HG02973 (cell line): ENCODE data around the gene FAM81A.
"Not testable (repeated sequence)": the region's sequence is repeated elsewhere in the genome, so short reads cannot be mapped to it uniquely, and the experiment has no call there.

Experiments used
- ATAC-seq: cut with Tn5 transposase; IDR thresholded peaks from one replicate; pipeline ENCODE4 v1.9.1; 2021; ENCODE audit warnings: moderate library complexity; ENCODE audit not compliant: unreplicated experiment

The FAM81A gene

GRCh38 chr15:59424616-59425015 is 13.4 kb upstream of the FAM81A start:
- no peak for ATAC-seq

- ATAC-seq = not testable (repeated sequence)
These were observed 9.1 kb upstream of the FAM81A start for GRCh38 chr15:59428898-59429297.

- ATAC-seq = no peak
These were observed 5.6 kb upstream of the FAM81A start for GRCh38 chr15:59432389-59432788.

- ATAC-seq = no peak
These were observed 3.5 kb upstream of the FAM81A start for GRCh38 chr15:59434481-59434880.

- no peak for ATAC-seq
These were observed 1.2 kb upstream of the FAM81A start for GRCh38 chr15:59436774-59437141.

- no peak for ATAC-seq
These were observed 707 bp upstream of the FAM81A start for GRCh38 chr15:59437142-59437816.

- no peak for ATAC-seq
These were observed 772 bp downstream of the FAM81A start for GRCh38 chr15:59438625-59439290.

- no peak for ATAC-seq
These were observed 1.6 kb downstream of the FAM81A start for GRCh38 chr15:59439576-59439975.

- ATAC-seq = no peak
These were observed 5.5 kb downstream of the FAM81A start for GRCh38 chr15:59443341-59444072.

GRCh38 chr15:59444081-59444835 is 6.3 kb downstream of the FAM81A start:
- ATAC-seq = no peak

GRCh38 chr15:59444980-59445545 is 7.1 kb downstream of the FAM81A start:
- no peak for ATAC-seq

- no peak for ATAC-seq
These were observed 8.4 kb downstream of the FAM81A start for GRCh38 chr15:59446232-59446957.

GRCh38 chr15:59447367-59447766 is 9.4 kb downstream of the FAM81A start:
- ATAC-seq = no peak

GRCh38 chr15:59448871-59449270 is 10.9 kb downstream of the FAM81A start:
- ATAC-seq = no peak

- no peak for ATAC-seq
These were observed 15.7 kb downstream of the FAM81A start for GRCh38 chr15:59453474-59454215.

- ATAC-seq = no peak
These were observed 18.1 kb downstream of the FAM81A start for GRCh38 chr15:59456114-59456513.

GRCh38 chr15:59457103-59457502 is 19.1 kb downstream of the FAM81A start:
- no peak for ATAC-seq

- no peak for ATAC-seq
These were observed 23.5 kb downstream of the FAM81A start for GRCh38 chr15:59461521-59461920.

GRCh38 chr15:59473226-59473625 is 35.2 kb downstream of the FAM81A start:
- no peak for ATAC-seq

- ATAC-seq = not testable (repeated sequence)
These were observed 37.2 kb downstream of the FAM81A start for GRCh38 chr15:59475161-59475560.
